Activated CD8-positive, alpha-beta memory T cell treated with anti-CD3 and anti-CD28 coated beads, Interleukin-2, amount 10 ng/mL, durations not matched to agents 7 days and 5 days (primary cell): ENCODE results near the gene OAT. TPM values are rescaled to one million over a fixed set of nuclear protein-coding genes. Genes with fewer than 3 reads are reported as not detected.
"Not testable (repeated sequence)": the region's sequence is repeated elsewhere in the genome, so short reads cannot be mapped to it uniquely, and the experiment has no call there.

Experiments
- ATAC-seq: fragments of 150-1000 bp; cut with Tn5 transposase; one replicate; pipeline ENCODE4 v1.10.0; 2021; ENCODE audit warnings: moderate library complexity
- CTCF ChIA-PET: fragments of 350-600 bp; sonication (Branson Sonifier 250); formaldehyde crosslinking; loops from one replicate; lab custom pipeline; 2021; ENCODE audit warnings: antibody characterized with exemption; lab: Charles Lee
- DNase-seq: peaks from one replicate; pipeline ENCODE4 v3.0.0-alpha.2; 2020
- H3K27ac Mint-ChIP-seq: one replicate; pipeline ENCODE4 v1.8.0; 2021; ENCODE audit warnings: mild to moderate bottlenecking, mixed read lengths
- H3K27me3 Mint-ChIP-seq: one replicate; pipeline ENCODE4 v1.8.0; 2021; ENCODE audit warnings: mixed read lengths
- H3K36me3 Mint-ChIP-seq: one replicate; pipeline ENCODE4 v1.8.0; 2021; ENCODE audit warnings: mild to moderate bottlenecking, mixed read lengths
- H3K4me1 Mint-ChIP-seq: one replicate; pipeline ENCODE4 v1.8.0; 2021; ENCODE audit warnings: mixed read lengths
- H3K4me3 Mint-ChIP-seq: one replicate; pipeline ENCODE4 v1.8.0; 2021; ENCODE audit warnings: mild to moderate bottlenecking, moderate library complexity, mixed read lengths
- H3K9me3 Mint-ChIP-seq: one replicate; pipeline ENCODE4 v1.8.0; 2022; ENCODE audit warnings: low read depth, mixed read lengths
- total RNA-seq, 2 experiments: library from RNA; stranded (reverse); gene quantifications; one replicate each; pipeline ENCODE4 v1.2.3, GENCODE V29; 2021

Gene OAT
- total RNA-seq, 2 experiments from 2014 or later = 18.7 to 32.3 TPM

DNA sequence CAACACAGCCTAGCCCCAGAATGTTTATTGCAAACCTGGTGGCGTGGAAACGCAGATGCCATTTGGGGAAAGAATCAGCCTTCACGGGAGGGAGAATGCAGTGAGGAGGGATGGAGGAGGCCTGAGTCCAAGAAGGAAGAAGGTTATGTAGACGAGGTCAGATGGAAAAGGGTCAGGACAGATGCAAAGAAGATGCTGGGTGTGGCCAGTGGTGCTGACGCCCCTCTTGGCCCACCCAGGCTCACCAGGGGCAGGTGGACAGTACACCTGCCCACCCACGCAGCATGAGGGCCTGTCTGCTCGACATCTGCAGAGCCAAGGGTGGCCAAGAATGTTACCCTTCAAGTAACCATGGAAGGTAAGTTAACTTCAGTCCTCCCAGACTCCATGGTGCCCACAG, 40.5 kb downstream of the OAT start:
- no peak for ATAC-seq
- no peaks in the 10 kb centered on the region for H3K4me1 Mint-ChIP-seq
- CTCF ChIA-PET = no interaction called here

DNA sequence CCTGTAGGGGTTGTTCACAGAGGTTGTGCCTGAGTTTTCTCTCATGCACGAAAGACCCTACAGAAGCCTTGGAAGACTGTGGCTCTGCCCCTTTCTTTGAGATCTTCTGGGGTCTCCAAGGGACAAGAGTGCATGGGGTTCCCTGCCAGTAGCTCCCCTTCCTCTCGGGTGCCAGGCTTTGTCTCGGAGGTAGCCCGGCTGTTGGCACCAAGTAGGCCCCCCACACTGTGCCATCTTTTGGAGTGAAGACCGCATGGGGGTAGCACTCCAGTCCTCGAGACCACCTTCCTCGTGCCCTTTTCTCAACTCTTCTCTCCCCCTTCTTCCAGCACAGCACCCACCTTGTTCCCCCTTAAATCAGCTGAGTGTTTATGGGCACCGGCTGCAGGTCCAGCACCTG, 41.6 kb downstream of the OAT start:
- CTCF ChIA-PET = no interaction called here
- H3K27ac Mint-ChIP-seq = no peak overlapping the region

More for the DNA sequence above, 40.5 kb downstream of the OAT start:
- Mint-ChIP-seq H3K4me3 (no peak overlapping the region), H3K27ac (no peak overlapping the region), H3K9me3 (no peaks in the 10 kb centered on the region), H3K36me3 (no peaks in the 10 kb centered on the region), H3K27me3 (peaks cover 27% of the 10 kb centered on the region)
- no peak for DNase-seq

DNA sequence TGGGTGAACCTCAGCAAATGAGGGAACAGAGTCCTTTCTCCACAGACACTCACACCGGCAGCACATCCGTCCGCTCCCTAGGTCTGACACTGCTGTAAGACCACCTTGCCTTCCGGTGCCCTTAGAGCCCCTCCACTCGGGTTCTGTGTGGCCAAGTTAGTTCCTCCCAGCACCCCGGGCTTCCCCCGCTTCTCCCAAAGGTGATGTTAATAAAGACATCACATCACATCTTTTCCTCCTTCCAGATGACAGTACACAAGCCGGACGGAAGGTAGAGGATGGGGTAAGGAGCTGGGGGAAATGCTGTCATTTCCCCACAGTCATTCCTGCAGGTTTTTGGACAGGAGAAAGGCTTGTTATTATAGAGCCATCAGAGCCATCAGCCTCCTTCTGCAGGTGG, 42.3 kb downstream of the OAT start:
- no peak for DNase-seq
- Mint-ChIP-seq H3K36me3 (no peaks in the 10 kb centered on the region), H3K27me3 (peaks cover 31% of the 10 kb centered on the region), H3K9me3 (no peaks in the 10 kb centered on the region), H3K4me3 (no peak overlapping the region), H3K27ac (no peak overlapping the region), H3K4me1 (no peaks in the 10 kb centered on the region)
- no peak for ATAC-seq
- CTCF ChIA-PET = interaction anchor here (1.0 kb wide), 1 partner anchor 13 kb away, joined by 3 read pairs; no protein-coding TSS in a partner anchor

More for the DNA sequence above, 41.6 kb downstream of the OAT start:
- Mint-ChIP-seq H3K27me3 (peaks cover 28% of the 10 kb centered on the region), H3K9me3 (no peaks in the 10 kb centered on the region), H3K4me1 (no peaks in the 10 kb centered on the region), H3K36me3 (no peaks in the 10 kb centered on the region), H3K4me3 (no peak overlapping the region)
- DNase-seq = no peak
- ATAC-seq = no peak

GRCh38 chr10:124375691-124376090, 43.0 kb downstream of the OAT start:
- no peak overlapping the region for H3K4me3 Mint-ChIP-seq
- peaks cover 28% of the 10 kb centered on the region for H3K27me3 Mint-ChIP-seq
- H3K27ac Mint-ChIP-seq = no peak overlapping the region
- no peaks in the 10 kb centered on the region for H3K9me3 Mint-ChIP-seq
- CTCF ChIA-PET = interaction anchor here (1.0 kb wide), 1 partner anchor 13 kb away, joined by 3 read pairs; no protein-coding TSS in a partner anchor
- ATAC-seq (no peak), DNase-seq (no peak)
- no peaks in the 10 kb centered on the region for H3K4me1 Mint-ChIP-seq
- H3K36me3 Mint-ChIP-seq = no peaks in the 10 kb centered on the region

GRCh38 chr10:124375353-124375614, 43.4 kb downstream of the OAT start:
- H3K4me3 Mint-ChIP-seq = no peak overlapping the region
- H3K4me1 Mint-ChIP-seq = no peaks in the 10 kb centered on the region
- no peak for DNase-seq
- no peak for ATAC-seq
- peaks cover 27% of the 10 kb centered on the region for H3K27me3 Mint-ChIP-seq
- no peak overlapping the region for H3K27ac Mint-ChIP-seq
- no peaks in the 10 kb centered on the region for H3K9me3 Mint-ChIP-seq
- CTCF ChIA-PET = interaction anchor here (1.0 kb wide), 1 partner anchor 14 kb away, joined by 3 read pairs; no protein-coding TSS in a partner anchor
- no peaks in the 10 kb centered on the region for H3K36me3 Mint-ChIP-seq

DNA sequence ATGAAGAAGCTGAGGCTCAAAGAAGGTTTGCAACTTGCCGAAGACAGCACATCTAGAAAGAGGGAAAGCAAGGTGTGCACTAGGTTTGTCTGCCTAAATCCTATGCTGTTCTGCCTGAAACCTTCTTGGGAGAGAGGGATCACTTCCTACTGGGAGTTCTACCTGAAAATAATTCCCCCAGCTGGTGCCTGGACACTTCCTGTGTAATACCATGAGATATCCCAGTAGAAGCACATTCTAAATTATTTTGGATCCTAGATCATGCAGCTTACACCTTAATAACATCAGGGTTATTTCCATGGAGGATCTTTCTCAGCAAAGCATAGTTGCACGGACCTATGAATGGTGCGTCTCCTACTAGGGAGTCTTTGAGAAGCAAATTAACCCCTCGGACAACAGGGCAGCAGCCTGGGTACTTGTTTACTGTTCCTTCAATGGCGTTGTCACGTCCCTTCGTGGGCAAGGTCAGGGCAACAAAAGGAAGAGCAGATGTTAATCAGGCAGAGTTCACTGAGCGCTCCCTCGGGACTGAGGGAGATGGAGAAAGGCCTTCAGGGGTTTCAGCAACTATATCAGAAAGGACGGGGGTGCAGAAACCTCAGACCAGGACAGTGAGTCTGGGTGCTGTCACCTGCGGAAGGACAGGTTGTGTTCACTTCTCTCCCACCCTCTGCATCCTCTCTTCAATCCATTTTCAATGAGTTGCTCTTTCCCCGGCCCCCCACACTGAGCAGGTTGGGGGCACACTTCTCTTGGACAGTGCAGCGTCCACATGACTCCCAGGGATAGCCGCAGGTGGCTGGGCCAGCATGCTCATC, 44.0 kb downstream of the OAT start:
- no peak overlapping the region for H3K27ac Mint-ChIP-seq
- H3K36me3 Mint-ChIP-seq = no peaks in the 10 kb centered on the region
- no peaks in the 10 kb centered on the region for H3K4me1 Mint-ChIP-seq
- no peak for DNase-seq
- H3K9me3 Mint-ChIP-seq = no peaks in the 10 kb centered on the region
- H3K4me3 Mint-ChIP-seq = no peak overlapping the region
- ATAC-seq = no peak
- CTCF ChIA-PET = interaction anchor here (1.0 to 1.4 kb wide), 2 partner anchors 15 to 17 kb away, joined by 3 read pairs; no protein-coding TSS in a partner anchor
- H3K27me3 Mint-ChIP-seq = peaks cover 24% of the 10 kb centered on the region

DNA sequence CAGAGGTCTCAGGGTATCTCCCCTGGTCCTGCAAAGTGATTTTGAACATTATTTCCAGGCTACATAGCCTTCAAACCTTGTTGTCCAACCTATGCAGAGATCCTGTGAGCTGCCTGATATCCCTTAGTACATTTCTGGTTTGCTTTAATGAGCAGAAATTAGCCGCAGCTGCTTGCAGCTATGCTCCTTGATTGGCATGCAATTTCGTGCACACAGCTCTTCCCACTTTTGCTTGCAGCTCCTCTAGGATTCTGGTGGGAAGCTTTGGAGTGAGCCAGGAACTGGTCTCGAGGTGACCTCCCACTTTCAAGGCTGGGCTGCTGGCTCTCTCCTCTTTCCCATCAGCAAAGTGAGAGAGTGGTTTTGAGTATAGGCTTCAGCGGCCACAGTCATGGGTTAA, 45.8 kb downstream of the OAT start:
- H3K36me3 Mint-ChIP-seq = no peaks in the 10 kb centered on the region
- H3K4me1 Mint-ChIP-seq = no peaks in the 10 kb centered on the region
- H3K4me3 Mint-ChIP-seq = no peak overlapping the region
- no peaks in the 10 kb centered on the region for H3K9me3 Mint-ChIP-seq
- CTCF ChIA-PET = no interaction called here
- no peak for DNase-seq
- no peak overlapping the region for H3K27ac Mint-ChIP-seq
- peaks cover 28% of the 10 kb centered on the region for H3K27me3 Mint-ChIP-seq
- no peak for ATAC-seq

DNA sequence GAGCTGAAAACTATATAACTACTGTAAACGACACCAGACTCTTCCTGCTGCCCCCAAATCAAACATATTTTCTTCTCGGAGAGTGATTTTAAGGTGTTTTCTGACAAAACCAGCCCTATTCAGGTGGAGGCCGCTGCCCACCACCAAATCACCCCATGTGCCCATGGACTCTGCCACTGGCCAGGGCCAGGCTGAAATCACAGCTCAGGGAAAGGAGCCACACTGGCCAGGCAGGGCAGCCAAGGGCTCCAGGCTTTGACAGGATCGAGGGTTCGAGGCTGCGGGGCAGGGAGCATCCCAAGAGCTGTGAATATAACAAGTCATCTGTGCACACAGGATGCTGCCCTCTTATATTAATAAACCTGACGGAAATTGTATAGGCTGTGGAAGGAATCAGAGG, 48.3 kb downstream of the OAT start:
- Mint-ChIP-seq H3K27me3 (peaks cover 28% of the 10 kb centered on the region), H3K27ac (no peak overlapping the region), H3K9me3 (no peaks in the 10 kb centered on the region), H3K4me3 (no peak overlapping the region), H3K4me1 (no peaks in the 10 kb centered on the region), H3K36me3 (no peaks in the 10 kb centered on the region)
- ATAC-seq = no peak
- DNase-seq = no peak
- CTCF ChIA-PET = interaction anchor here (2.6 kb wide), 1 partner anchor 19 kb away, joined by 7 read pairs; no protein-coding TSS in a partner anchor

GRCh38 chr10:124369986-124370385, 48.7 kb downstream of the OAT start:
- Mint-ChIP-seq H3K4me1 (no peaks in the 10 kb centered on the region), H3K4me3 (no peak overlapping the region), H3K9me3 (no peaks in the 10 kb centered on the region), H3K27me3 (peaks cover 28% of the 10 kb centered on the region), H3K27ac (no peak overlapping the region), H3K36me3 (no peaks in the 10 kb centered on the region)
- ATAC-seq (no peak), DNase-seq (no peak)
- CTCF ChIA-PET = interaction anchor here (2.6 kb wide), 1 partner anchor 19 kb away, joined by 7 read pairs; no protein-coding TSS in a partner anchor

DNA sequence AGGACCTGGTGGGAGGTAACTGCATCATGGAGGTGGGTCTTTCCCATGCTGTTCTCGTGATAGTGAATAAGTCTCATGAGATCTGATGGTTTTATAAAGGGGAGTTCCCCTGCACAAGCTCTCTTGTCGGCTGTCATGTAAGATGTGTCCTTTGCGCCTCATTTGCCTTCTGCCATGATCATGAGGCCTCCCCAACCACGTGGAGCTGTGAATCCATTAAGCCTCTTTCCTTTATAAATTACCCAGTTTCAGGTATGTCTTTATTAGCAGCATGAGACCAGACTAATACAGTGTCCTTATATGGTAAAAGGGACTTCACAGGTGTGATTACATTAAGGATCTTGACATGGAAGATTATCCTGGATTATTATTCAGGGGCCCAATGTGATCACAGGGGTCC, 49.2 kb downstream of the OAT start:
- H3K9me3 Mint-ChIP-seq, ATAC-seq, H3K36me3 Mint-ChIP-seq, H3K4me1 Mint-ChIP-seq, H3K4me3 Mint-ChIP-seq, H3K27ac Mint-ChIP-seq, DNase-seq: not testable (repeated sequence)
- H3K27me3 Mint-ChIP-seq = peaks cover 28% of the 10 kb centered on the region
- CTCF ChIA-PET = interaction anchor here (2.6 kb wide), 1 partner anchor 20 kb away, joined by 7 read pairs; no protein-coding TSS in a partner anchor

GRCh38 chr10:124369066-124369465, 49.7 kb downstream of the OAT start:
- Mint-ChIP-seq H3K9me3 (no peaks in the 10 kb centered on the region), H3K27me3 (peaks cover 28% of the 10 kb centered on the region), H3K4me1 (no peaks in the 10 kb centered on the region), H3K36me3 (no peaks in the 10 kb centered on the region), H3K4me3 (no peak overlapping the region), H3K27ac (no peak overlapping the region)
- CTCF ChIA-PET = no interaction called here
- no peak for DNase-seq
- ATAC-seq = no peak

DNA sequence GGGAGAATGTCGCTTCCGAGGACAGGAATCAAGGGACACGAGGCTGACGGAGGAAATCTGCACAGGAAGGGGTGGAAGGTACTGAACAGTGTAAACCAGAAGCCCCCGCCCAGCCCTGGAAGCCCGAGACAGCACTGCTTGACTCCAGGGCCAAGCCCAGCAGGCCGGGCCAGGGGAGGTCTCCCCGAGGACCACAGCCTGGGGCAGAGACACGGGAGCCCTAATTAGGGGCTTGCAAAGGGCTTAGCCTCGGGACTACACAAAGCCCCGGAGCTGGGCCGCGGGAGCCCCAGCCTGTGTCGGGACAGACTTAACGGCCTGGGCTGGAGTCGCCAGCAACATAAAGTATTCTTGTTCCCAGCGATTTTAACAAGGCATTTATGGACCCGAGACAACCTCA, 50.8 kb downstream of the OAT start:
- Mint-ChIP-seq H3K36me3 (no peaks in the 10 kb centered on the region), H3K27me3 (peaks cover 20% of the 10 kb centered on the region)

GRCh38 chr10:124367414-124367813, 51.3 kb downstream of the OAT start:
- Mint-ChIP-seq H3K27me3 (peaks cover 20% of the 10 kb centered on the region), H3K36me3 (no peaks in the 10 kb centered on the region), H3K9me3 (no peaks in the 10 kb centered on the region), H3K27ac (no peak overlapping the region), H3K4me3 (no peak overlapping the region), H3K4me1 (no peaks in the 10 kb centered on the region)
- CTCF ChIA-PET = no interaction called here
- ATAC-seq (no peak), DNase-seq (no peak)

More for the DNA sequence above, 50.8 kb downstream of the OAT start:
- Mint-ChIP-seq H3K27ac (no peak overlapping the region), H3K9me3 (no peaks in the 10 kb centered on the region), H3K4me1 (no peaks in the 10 kb centered on the region), H3K4me3 (no peak overlapping the region)
- CTCF ChIA-PET = no interaction called here
- DNase-seq (no peak), ATAC-seq (no peak)

DNA sequence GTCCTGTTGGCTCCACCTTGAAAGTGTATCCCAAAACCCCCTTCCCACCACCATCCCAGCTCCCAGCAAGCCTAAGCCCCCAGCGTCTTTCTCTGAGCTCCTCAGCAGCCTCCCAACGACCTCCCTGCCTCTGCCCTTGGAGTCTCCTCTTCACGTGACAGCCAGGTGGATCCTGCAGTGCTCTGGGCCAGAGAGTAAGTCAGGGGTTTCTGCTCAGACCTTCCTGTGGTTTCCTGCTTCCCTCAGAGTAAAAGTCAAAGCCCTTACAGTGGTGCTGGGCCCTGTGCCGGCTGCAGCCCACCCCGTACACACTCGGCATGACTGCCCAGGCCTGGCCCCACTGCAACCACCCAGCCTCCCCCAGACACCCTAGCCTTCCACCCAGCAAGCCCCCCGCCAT, 51.9 kb downstream of the OAT start:
- H3K36me3 Mint-ChIP-seq = no peaks in the 10 kb centered on the region
- DNase-seq (no peak), ATAC-seq (no peak)

More for the DNA sequence above, 51.9 kb downstream of the OAT start:
- H3K9me3 Mint-ChIP-seq = no peaks in the 10 kb centered on the region
- no peak overlapping the region for H3K27ac Mint-ChIP-seq
- peaks cover 19% of the 10 kb centered on the region for H3K27me3 Mint-ChIP-seq
- H3K4me1 Mint-ChIP-seq = no peaks in the 10 kb centered on the region
- CTCF ChIA-PET = no interaction called here
- no peak overlapping the region for H3K4me3 Mint-ChIP-seq
